HCT116 (cell line): ENCODE data around the gene LRRC3. TPM values are rescaled to one million over a fixed set of nuclear protein-coding genes. Genes with fewer than 3 reads are reported as not detected.

Experiments
- ATAC-seq: fragments of 200-7000 bp; cut with Tn5 transposase; 2 replicates; pipeline ENCODE4 v1.9.1; 2020; ENCODE audit warnings: mild to moderate bottlenecking, moderate library complexity
- BruUV-seq: library from RNA; stranded (reverse); fragments of 400-500 nt; replicated peaks from 2 replicates; lab custom pipeline; 2021; lab: Mats Ljungman, UMichigan
- CTCF ChIA-PET: fragments of 300-600 bp; sonication (Branson Sonifier 250); formaldehyde crosslinking; loops from one replicate; lab custom pipeline; 2021; ENCODE audit warnings: antibody characterized with exemption; lab: Charles Lee
- POLR2A ChIA-PET: fragments of 300-600, 350-600 bp; sonication (Branson Sonifier 250); formaldehyde crosslinking; loops from one replicate; lab custom pipeline; 2021; ENCODE audit warnings: antibody characterized with exemption; lab: Charles Lee
- RAD21 ChIA-PET, 2 experiments: fragments of 300-600 bp; sonication (Branson Sonifier 250); formaldehyde crosslinking; loops; one replicate each; lab custom pipeline; 2023; ENCODE audit warnings: low total read pairs in 2 of 2; ENCODE audit not compliant: uncharacterized antibody in 2 of 2, unreplicated experiment in 2 of 2, low non-redundant PET in 1 of 2; lab: Charles Lee
- DNase-seq: peaks from one replicate; pipeline ENCODE4 v3.0.0-alpha.2; 2010; ENCODE audit warnings: low read depth, low spot score
- H2AFZ ChIP-seq: fragments of 200-600 bp; shearing (Covaris generic), sonication (generic); 2 replicates; pipeline ENCODE4 v1.6.1; 2017; ENCODE audit warnings: low read depth, mixed run types, mixed read lengths, antibody characterized with exemption, low read length; ENCODE audit not compliant: poor library complexity, severe bottlenecking
- H3K27ac ChIP-seq: 2 replicates; pipeline ENCODE4 v1.5.1; 2012; ENCODE audit warnings: low read depth, low read length
- H3K27me3 ChIP-seq: fragments of 200-600 bp; sonication (generic); 2 replicates; pipeline ENCODE4 v1.6.1; 2016; ENCODE audit warnings: mixed run types, low read length, mixed read lengths; ENCODE audit not compliant: insufficient read depth
- H3K36me3 ChIP-seq, 2 experiments: fragments of 200-500 bp in 1 of 2; fragments of 200-600 bp in 1 of 2; sonication (Bioruptor generic) in 1 of 2; sonication (generic) in 1 of 2; 2 replicates each; pipeline versions ENCODE4 v1.5.1 to v1.6.1; 2014 to 2016; ENCODE audit warnings: low read length in 2 of 2, inconsistent platforms in 1 of 2, mixed read lengths in 1 of 2, mixed run types in 1 of 2; ENCODE audit not compliant: insufficient read depth in 2 of 2, control insufficient read depth in 1 of 2
- H3K4me1 ChIP-seq, 2 experiments: fragments of 200-600 bp in 1 of 2; sonication (generic) in 1 of 2; 2 replicates each; pipeline versions ENCODE4 v1.5.1 to v1.6.1; 2012 to 2017; ENCODE audit warnings: low read length in 2 of 2, inconsistent platforms in 1 of 2, mild to moderate bottlenecking in 1 of 2, mixed read lengths in 1 of 2, mixed run types in 1 of 2, moderate library complexity in 1 of 2; ENCODE audit not compliant: insufficient read depth in 2 of 2, control insufficient read depth in 1 of 2
- H3K4me2 ChIP-seq: fragments of 200-600 bp; sonication (generic); 2 replicates; pipeline ENCODE4 v1.6.1; 2017; ENCODE audit warnings: mixed run types, low read length, mixed read lengths
- H3K4me3 ChIP-seq, 2 experiments: fragments of 200-600 bp in 1 of 2; sonication (generic) in 1 of 2; replicated peaks in 1 of 2; 2 replicates each; pipeline ENCODE4 v1.5.1; 2011 to 2016; ENCODE audit warnings: low read length in 2 of 2, control low read depth in 1 of 2, low read depth in 1 of 2, mild to moderate bottlenecking in 1 of 2, mixed read lengths in 1 of 2, mixed run types in 1 of 2
- H3K79me2 ChIP-seq: fragments of 200-600 bp; sonication (generic); 2 replicates; pipeline ENCODE4 v1.6.1; 2017; ENCODE audit warnings: mild to moderate bottlenecking, mixed run types, low read length, moderate library complexity, mixed read lengths; ENCODE audit not compliant: insufficient read depth
- H3K9ac ChIP-seq: fragments of 200-600 bp; sonication (generic); 2 replicates; pipeline ENCODE4 v1.6.1; 2016; ENCODE audit warnings: low read length, mixed read lengths
- H3K9me2 ChIP-seq: fragments of 200-600 bp; sonication (generic), shearing (Covaris generic); 2 replicates; pipeline ENCODE4 v1.6.1; 2017; ENCODE audit warnings: mixed run types, mild to moderate bottlenecking, moderate library complexity; ENCODE audit not compliant: insufficient read depth
- H3K9me3 ChIP-seq, 2 experiments: fragments of 200-500 bp in 1 of 2; fragments of 200-600 bp in 1 of 2; sonication (Bioruptor generic) in 1 of 2; sonication (generic) in 1 of 2; 2 replicates each; pipeline ENCODE4 v1.6.1; 2014 to 2017; ENCODE audit warnings: low read length in 2 of 2, mixed read lengths in 2 of 2, inconsistent platforms in 1 of 2, low read depth in 1 of 2, mild to moderate bottlenecking in 1 of 2, mixed run types in 1 of 2, moderate library complexity in 1 of 2; ENCODE audit not compliant: control insufficient read depth in 1 of 2, insufficient read depth in 1 of 2
- H4K20me1 ChIP-seq: fragments of 200-600 bp; sonication (generic), shearing (Covaris generic); 2 replicates; pipeline ENCODE4 v1.6.1; 2017; ENCODE audit warnings: mixed run types, mild to moderate bottlenecking, moderate library complexity; ENCODE audit not compliant: insufficient read depth
- CEBPB ChIP-seq: IDR thresholded peaks from 2 replicates; pipeline ENCODE4 v1.6.1; 2012; ENCODE audit warnings: low read depth
- EZH2 ChIP-seq: fragments of 200-600 bp; sonication (generic); IDR thresholded peaks from 2 replicates; pipeline ENCODE4 v1.6.1; 2017; ENCODE audit warnings: antibody characterized with exemption, mixed run types
- JUND ChIP-seq: IDR thresholded peaks from 2 replicates; pipeline ENCODE4 v1.6.1; 2012
- POLR2AphosphoS5 ChIP-seq: IDR thresholded peaks from 2 replicates; pipeline ENCODE4 v1.6.1; 2011; ENCODE audit warnings: mild to moderate bottlenecking, low read depth, low read length, moderate library complexity
- SIN3A ChIP-seq: IDR thresholded peaks from 2 replicates; pipeline ENCODE4 v1.6.1; 2012; ENCODE audit warnings: low read depth
- SP1 ChIP-seq: IDR thresholded peaks from 2 replicates; pipeline ENCODE4 v1.6.1; 2012; ENCODE audit warnings: low read depth
- SRF ChIP-seq: IDR thresholded peaks from 2 replicates; pipeline ENCODE4 v1.6.1; 2012; ENCODE audit warnings: low read depth
- TCF7L2 ChIP-seq: IDR thresholded peaks from 2 replicates; pipeline ENCODE4 v1.7.0; 2011; ENCODE audit warnings: borderline replicate concordance, inconsistent platforms; ENCODE audit not compliant: insufficient read depth, insufficient read length; ENCODE audit errors: extremely low read depth
- YY1 ChIP-seq: IDR thresholded peaks from 2 replicates; pipeline ENCODE4 v1.6.1; 2011; ENCODE audit warnings: low read length, low read depth, moderate library complexity, mild to moderate bottlenecking; ENCODE audit not compliant: insufficient replicate concordance; ENCODE audit errors: extremely low read depth
- ZFX ChIP-seq: fragments of 450-650 bp; IDR thresholded peaks from 2 replicates; pipeline ENCODE4 v1.6.1; 2017
- ZNF274 ChIP-seq: fragments of 200-500 bp; sonication (Bioruptor generic); IDR thresholded peaks from 2 replicates; pipeline ENCODE4 v1.6.1; 2014; ENCODE audit warnings: mild to moderate bottlenecking, low read depth, low read length, inconsistent platforms
- intact Hi-C: fragments of 100-400 bp; cut with micrococcal nuclease; formaldehyde crosslinking; loops from 2 replicates; pipeline ENCODE4 v1.10.0; 2022
- total RNA-seq: library from RNA; stranded (reverse); gene quantifications from one replicate; pipeline ENCODE4 v1.2.1, GENCODE V29; 2021; ENCODE audit not compliant: unreplicated experiment
- TF ChIP-seq, protein P1 (sequence below): IDR thresholded peaks from 2 replicates; pipeline ENCODE4 v1.6.1; 2011; ENCODE audit warnings: mild to moderate bottlenecking, low read length, moderate library complexity; ENCODE audit not compliant: insufficient replicate concordance; ENCODE audit errors: extremely low read depth
- TF ChIP-seq, protein P2 (sequence below), 3 experiments: fragments of 200-600 bp in 1 of 3; sonication (generic) in 1 of 3; IDR thresholded peaks in 2 of 3; conservative IDR thresholded peaks in 1 of 3; 2 replicates each; pipeline ENCODE4 v1.5.1; 2012 to 2017; ENCODE audit warnings: low read depth in 2 of 3, low read length in 2 of 3, antibody characterized with exemption in 1 of 3, borderline replicate concordance in 1 of 3, control low read depth in 1 of 3, mild to moderate bottlenecking in 1 of 3, mixed read lengths in 1 of 3, mixed run types in 1 of 3, moderate library complexity in 1 of 3; ENCODE audit not compliant: insufficient read depth in 1 of 3
- TF ChIP-seq, protein P3 (sequence below): IDR thresholded peaks from 2 replicates; pipeline ENCODE4 v1.6.1; 2012
- TF ChIP-seq, protein P4 (sequence below): IDR thresholded peaks from 2 replicates; pipeline ENCODE4 v1.6.1; 2012; ENCODE audit warnings: low read depth

The LRRC3 gene
- total RNA-seq, 1 experiment from 2014 or later = 7.5 TPM

DNA sequence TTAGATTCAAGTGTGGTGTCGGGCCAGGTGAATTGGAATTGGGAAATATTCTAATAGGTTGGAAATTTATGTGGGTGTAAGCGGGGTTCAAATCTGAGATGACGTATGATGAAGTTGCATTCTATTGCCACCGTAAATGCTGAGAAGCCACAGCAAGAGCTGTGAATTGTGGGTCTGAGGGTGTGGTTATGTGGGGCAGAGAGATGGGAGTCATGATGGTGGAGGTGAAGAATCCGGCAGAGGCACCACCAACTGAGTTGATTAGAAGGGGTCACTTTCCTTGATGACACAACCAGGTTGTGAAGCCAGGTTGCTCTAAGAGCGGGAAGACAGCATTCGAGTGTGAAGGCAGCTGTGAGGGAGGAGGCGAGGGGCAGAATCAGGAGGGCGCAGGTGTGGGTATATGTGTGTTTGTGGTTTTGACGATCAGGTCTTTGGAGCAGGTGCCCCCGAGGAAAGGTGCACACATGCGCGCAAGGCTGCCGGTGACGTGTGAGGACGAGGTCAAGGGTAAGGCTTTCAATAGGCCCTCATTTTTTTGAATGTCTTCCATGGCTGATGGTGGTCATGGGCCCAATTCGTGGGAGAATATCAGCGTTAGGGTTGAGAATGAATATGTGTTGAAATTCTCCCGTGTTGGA, 18.7 kb downstream of the LRRC3 start (continued):
- TF ChIP-seq, protein P1, sequence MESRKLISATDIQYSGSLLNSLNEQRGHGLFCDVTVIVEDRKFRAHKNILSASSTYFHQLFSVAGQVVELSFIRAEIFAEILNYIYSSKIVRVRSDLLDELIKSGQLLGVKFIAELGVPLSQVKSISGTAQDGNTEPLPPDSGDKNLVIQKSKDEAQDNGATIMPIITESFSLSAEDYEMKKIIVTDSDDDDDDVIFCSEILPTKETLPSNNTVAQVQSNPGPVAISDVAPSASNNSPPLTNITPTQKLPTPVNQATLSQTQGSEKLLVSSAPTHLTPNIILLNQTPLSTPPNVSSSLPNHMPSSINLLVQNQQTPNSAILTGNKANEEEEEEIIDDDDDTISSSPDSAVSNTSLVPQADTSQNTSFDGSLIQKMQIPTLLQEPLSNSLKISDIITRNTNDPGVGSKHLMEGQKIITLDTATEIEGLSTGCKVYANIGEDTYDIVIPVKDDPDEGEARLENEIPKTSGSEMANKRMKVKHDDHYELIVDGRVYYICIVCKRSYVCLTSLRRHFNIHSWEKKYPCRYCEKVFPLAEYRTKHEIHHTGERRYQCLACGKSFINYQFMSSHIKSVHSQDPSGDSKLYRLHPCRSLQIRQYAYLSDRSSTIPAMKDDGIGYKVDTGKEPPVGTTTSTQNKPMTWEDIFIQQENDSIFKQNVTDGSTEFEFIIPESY = no peak
- TF ChIP-seq JUND (no peak), SP1 (no peak), POLR2AphosphoS5 (no peak), YY1 (no peak)
- TF ChIP-seq, protein P2, sequence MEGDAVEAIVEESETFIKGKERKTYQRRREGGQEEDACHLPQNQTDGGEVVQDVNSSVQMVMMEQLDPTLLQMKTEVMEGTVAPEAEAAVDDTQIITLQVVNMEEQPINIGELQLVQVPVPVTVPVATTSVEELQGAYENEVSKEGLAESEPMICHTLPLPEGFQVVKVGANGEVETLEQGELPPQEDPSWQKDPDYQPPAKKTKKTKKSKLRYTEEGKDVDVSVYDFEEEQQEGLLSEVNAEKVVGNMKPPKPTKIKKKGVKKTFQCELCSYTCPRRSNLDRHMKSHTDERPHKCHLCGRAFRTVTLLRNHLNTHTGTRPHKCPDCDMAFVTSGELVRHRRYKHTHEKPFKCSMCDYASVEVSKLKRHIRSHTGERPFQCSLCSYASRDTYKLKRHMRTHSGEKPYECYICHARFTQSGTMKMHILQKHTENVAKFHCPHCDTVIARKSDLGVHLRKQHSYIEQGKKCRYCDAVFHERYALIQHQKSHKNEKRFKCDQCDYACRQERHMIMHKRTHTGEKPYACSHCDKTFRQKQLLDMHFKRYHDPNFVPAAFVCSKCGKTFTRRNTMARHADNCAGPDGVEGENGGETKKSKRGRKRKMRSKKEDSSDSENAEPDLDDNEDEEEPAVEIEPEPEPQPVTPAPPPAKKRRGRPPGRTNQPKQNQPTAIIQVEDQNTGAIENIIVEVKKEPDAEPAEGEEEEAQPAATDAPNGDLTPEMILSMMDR (IDR thresholded peaks at IDR 0.05 in 2 of 3, conservative IDR thresholded peaks at IDR 0.05 in 1 of 3; ENCODE audit: borderline replicate concordance in 1 of 3, insufficient read depth in 1 of 3, low read depth in 2 of 3, low read length in 2 of 3) = no peak

DNA sequence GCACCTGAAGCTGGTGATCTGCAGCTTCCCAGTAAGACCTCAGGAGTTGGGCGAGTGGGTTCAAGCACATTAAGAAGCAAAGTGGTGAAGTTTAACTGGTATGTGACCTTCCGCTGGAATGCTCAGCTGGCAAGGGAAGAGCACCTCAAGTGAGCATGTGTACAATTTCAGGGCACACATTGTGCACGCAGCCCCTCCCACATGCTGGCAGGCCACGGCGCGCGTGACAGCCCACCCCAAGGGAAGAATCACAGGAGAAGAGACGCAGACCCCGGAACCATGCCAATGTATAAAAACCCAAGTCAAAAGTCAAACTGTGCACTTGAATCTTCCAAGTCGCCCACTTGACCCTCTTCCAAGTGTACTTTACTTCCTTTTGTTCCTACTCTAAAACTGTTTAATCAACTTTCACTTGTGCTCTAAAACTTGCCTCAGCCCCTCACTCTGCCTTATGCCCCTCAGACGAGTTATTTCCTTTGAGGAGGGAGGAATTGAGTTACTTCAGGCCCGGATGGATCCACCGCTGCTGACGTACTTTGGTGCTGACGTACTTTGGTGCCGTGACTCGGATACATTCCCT, 20.0 kb downstream of the LRRC3 start:
- no peak overlapping the region for H2AFZ ChIP-seq
- POLR2A ChIA-PET = no interaction called here
- H3K36me3 ChIP-seq = no peaks in the 10 kb centered on the region
- RAD21 ChIA-PET = no interaction called here
- no peak overlapping the region for H3K27ac ChIP-seq
- H3K79me2 ChIP-seq = no peaks in the 10 kb centered on the region
- DNase-seq (no peak), ATAC-seq (no peak)
- CTCF ChIA-PET = no interaction called here
- no peak overlapping the region for H3K4me3 ChIP-seq
- H3K27me3 ChIP-seq = no peaks in the 10 kb centered on the region
- H3K9me3 ChIP-seq = no peaks in the 10 kb centered on the region
- intact Hi-C loops = no loop called here
- no peaks in the 10 kb centered on the region for H4K20me1 ChIP-seq
- no TSS peak for BruUV-seq
- no peak overlapping the region for H3K9ac ChIP-seq
- no peaks in the 10 kb centered on the region for H3K9me2 ChIP-seq
- H3K4me2 ChIP-seq = no peak overlapping the region
- H3K4me1 ChIP-seq = no peaks in the 10 kb centered on the region
- no peak for TF ChIP-seq POLR2AphosphoS5
- TF ChIP-seq, protein P3, sequence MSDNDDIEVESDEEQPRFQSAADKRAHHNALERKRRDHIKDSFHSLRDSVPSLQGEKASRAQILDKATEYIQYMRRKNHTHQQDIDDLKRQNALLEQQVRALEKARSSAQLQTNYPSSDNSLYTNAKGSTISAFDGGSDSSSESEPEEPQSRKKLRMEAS = no peak
- no peak for TF ChIP-seq SIN3A
- TF ChIP-seq, protein P4, sequence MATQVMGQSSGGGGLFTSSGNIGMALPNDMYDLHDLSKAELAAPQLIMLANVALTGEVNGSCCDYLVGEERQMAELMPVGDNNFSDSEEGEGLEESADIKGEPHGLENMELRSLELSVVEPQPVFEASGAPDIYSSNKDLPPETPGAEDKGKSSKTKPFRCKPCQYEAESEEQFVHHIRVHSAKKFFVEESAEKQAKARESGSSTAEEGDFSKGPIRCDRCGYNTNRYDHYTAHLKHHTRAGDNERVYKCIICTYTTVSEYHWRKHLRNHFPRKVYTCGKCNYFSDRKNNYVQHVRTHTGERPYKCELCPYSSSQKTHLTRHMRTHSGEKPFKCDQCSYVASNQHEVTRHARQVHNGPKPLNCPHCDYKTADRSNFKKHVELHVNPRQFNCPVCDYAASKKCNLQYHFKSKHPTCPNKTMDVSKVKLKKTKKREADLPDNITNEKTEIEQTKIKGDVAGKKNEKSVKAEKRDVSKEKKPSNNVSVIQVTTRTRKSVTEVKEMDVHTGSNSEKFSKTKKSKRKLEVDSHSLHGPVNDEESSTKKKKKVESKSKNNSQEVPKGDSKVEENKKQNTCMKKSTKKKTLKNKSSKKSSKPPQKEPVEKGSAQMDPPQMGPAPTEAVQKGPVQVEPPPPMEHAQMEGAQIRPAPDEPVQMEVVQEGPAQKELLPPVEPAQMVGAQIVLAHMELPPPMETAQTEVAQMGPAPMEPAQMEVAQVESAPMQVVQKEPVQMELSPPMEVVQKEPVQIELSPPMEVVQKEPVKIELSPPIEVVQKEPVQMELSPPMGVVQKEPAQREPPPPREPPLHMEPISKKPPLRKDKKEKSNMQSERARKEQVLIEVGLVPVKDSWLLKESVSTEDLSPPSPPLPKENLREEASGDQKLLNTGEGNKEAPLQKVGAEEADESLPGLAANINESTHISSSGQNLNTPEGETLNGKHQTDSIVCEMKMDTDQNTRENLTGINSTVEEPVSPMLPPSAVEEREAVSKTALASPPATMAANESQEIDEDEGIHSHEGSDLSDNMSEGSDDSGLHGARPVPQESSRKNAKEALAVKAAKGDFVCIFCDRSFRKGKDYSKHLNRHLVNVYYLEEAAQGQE = no peak
- no peak for TF ChIP-seq EZH2
- TF ChIP-seq TCF7L2 = no peak
- TF ChIP-seq ZFX = no peak
- no peak for TF ChIP-seq ZNF274
- TF ChIP-seq SRF = no peak
- no peak for TF ChIP-seq CEBPB
